ENCODE measurements around the gene SLC29A4.

SLC29A4 gene

DNA sequence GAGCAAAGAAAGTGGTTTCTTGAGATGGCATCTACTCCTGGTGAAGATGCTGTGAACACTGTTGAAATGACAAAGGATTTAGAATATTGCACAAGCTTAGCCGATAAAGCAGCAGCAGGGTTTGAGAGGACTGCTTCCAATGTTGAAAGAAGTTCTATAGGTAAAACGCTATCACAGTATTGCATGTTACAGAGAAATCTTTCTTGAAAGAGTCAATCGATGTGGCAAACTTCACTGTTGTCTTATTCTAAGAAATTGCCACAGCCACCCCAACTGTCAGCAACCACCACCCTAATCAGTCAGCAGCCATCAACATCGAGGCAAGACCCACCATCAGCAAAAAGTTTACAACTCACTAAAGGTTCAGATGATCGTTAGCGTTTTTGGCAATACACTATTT, 59.9 kb downstream of the SLC29A4 start (continued):
- TF ChIP-seq, protein P1, sequence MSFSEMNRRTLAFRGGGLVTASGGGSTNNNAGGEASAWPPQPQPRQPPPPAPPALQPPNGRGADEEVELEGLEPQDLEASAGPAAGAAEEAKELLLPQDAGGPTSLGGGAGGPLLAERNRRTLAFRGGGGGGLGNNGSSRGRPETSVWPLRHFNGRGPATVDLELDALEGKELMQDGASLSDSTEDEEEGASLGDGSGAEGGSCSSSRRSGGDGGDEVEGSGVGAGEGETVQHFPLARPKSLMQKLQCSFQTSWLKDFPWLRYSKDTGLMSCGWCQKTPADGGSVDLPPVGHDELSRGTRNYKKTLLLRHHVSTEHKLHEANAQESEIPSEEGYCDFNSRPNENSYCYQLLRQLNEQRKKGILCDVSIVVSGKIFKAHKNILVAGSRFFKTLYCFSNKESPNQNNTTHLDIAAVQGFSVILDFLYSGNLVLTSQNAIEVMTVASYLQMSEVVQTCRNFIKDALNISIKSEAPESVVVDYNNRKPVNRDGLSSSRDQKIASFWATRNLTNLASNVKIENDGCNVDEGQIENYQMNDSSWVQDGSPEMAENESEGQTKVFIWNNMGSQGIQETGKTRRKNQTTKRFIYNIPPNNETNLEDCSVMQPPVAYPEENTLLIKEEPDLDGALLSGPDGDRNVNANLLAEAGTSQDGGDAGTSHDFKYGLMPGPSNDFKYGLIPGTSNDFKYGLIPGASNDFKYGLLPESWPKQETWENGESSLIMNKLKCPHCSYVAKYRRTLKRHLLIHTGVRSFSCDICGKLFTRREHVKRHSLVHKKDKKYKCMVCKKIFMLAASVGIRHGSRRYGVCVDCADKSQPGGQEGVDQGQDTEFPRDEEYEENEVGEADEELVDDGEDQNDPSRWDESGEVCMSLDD (tag by site-specific recombination; IDR thresholded peaks at IDR 0.05): no peak
- no peak for TF ChIP-seq ZNF341 (tag by site-specific recombination; IDR thresholded peaks at IDR 0.05; ENCODE audit: low read depth)
- no peak for TF ChIP-seq ZNF394 (tag by site-specific recombination; IDR thresholded peaks at IDR 0.05; ENCODE audit: borderline replicate concordance)

DNA sequence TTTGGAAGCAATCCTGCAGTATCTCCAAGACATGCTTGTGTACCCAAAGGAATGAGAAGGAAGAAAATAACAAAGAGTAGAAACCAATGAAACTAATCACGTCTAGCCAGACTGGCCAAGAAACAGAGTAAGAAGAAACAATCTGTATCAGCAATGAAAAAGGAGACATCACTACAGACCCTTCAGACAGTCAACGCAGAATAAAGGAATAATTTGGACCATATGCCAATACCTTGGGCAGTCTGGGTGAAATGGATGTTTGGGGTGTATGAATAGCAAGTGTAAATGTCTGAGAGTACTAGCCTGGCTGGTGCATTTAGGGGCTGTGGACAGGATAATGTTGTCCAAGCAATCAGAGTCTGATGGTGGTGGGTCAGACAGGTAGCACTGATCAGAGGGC, 61.1 kb downstream of the SLC29A4 start:
- Histone ChIP-seq H3K36me3 (ENCODE audit: control insufficient read depth in 2 of 2, insufficient read depth in 1 of 2, low read length in 2 of 2) (peaks cover 35 to 42% of the 10 kb centered on the region in 2 experiments; a peak in 2 of 3 replicates), H3K27ac (ENCODE audit: extremely low read depth, low read depth, low read length) (no peak overlapping the region), H3K4me3 (ENCODE audit: low read depth, low read length) (no peak overlapping the region), H3K4me1 (ENCODE audit: control insufficient read depth, insufficient read depth, low read length) (no peaks in the 10 kb centered on the region), H3K9me3 (ENCODE audit: control insufficient read depth, insufficient read depth, low read depth, low read length) (no peaks in the 10 kb centered on the region)
- ChIA-PET POLR2A (no interaction called here), CTCF (interaction anchor here (0.7 kb wide), 1 partner anchor 135 kb away, joined by 7 read pairs; no protein-coding TSS in a partner anchor)
- TF ChIP-seq ZBTB20 (tag by site-specific recombination; IDR thresholded peaks at IDR 0.05): no peak
- TF ChIP-seq, protein P2, sequence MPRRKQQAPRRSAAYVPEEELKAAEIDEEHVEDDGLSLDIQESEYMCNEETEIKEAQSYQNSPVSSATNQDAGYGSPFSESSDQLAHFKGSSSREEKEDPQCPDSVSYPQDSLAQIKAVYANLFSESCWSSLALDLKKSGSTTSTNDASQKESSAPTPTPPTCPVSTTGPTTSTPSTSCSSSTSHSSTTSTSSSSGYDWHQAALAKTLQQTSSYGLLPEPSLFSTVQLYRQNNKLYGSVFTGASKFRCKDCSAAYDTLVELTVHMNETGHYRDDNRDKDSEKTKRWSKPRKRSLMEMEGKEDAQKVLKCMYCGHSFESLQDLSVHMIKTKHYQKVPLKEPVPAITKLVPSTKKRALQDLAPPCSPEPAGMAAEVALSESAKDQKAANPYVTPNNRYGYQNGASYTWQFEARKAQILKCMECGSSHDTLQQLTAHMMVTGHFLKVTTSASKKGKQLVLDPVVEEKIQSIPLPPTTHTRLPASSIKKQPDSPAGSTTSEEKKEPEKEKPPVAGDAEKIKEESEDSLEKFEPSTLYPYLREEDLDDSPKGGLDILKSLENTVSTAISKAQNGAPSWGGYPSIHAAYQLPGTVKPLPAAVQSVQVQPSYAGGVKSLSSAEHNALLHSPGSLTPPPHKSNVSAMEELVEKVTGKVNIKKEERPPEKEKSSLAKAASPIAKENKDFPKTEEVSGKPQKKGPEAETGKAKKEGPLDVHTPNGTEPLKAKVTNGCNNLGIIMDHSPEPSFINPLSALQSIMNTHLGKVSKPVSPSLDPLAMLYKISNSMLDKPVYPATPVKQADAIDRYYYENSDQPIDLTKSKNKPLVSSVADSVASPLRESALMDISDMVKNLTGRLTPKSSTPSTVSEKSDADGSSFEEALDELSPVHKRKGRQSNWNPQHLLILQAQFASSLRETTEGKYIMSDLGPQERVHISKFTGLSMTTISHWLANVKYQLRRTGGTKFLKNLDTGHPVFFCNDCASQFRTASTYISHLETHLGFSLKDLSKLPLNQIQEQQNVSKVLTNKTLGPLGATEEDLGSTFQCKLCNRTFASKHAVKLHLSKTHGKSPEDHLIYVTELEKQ (tag by site-specific recombination; IDR thresholded peaks at IDR 0.05; ENCODE audit: borderline replicate concordance): no peak
- no peak for TF ChIP-seq SCRT2 (tag by site-specific recombination; IDR thresholded peaks at IDR 0.05)
- TF ChIP-seq, protein P3, sequence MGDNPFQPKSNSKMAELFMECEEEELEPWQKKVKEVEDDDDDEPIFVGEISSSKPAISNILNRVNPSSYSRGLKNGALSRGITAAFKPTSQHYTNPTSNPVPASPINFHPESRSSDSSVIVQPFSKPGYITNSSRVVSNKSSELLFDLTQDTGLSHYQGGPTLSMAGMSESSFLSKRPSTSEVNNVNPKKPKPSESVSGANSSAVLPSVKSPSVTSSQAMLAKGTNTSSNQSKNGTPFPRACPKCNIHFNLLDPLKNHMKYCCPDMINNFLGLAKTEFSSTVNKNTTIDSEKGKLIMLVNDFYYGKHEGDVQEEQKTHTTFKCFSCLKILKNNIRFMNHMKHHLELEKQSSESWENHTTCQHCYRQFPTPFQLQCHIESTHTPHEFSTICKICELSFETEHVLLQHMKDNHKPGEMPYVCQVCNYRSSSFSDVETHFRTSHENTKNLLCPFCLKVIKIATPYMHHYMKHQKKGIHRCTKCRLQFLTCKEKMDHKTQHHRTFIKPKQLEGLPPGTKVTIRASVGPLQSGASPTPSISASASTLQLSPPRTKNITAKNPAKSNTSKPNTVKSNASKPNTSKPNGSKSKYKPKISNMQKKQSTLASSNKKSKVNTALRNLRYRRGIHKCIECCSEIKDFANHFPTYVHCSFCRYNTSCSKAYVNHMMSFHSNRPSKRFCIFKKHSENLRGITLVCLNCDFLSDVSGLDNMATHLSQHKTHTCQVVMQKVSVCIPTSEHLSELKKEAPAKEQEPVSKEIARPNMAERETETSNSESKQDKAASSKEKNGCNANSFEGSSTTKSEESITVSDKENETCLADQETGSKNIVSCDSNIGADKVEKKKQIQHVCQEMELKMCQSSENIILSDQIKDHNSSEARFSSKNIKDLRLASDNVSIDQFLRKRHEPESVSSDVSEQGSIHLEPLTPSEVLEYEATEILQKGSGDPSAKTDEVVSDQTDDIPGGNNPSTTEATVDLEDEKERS (tag by site-specific recombination; IDR thresholded peaks at IDR 0.05): 0 out of 2 replicates have a peak, but pooled peaks have one; percentile 55
- peak; percentile 75 for TF ChIP-seq SETDB1 (IDR thresholded peaks at IDR 0.05; ENCODE audit: insufficient read length, low read length)

DNA sequence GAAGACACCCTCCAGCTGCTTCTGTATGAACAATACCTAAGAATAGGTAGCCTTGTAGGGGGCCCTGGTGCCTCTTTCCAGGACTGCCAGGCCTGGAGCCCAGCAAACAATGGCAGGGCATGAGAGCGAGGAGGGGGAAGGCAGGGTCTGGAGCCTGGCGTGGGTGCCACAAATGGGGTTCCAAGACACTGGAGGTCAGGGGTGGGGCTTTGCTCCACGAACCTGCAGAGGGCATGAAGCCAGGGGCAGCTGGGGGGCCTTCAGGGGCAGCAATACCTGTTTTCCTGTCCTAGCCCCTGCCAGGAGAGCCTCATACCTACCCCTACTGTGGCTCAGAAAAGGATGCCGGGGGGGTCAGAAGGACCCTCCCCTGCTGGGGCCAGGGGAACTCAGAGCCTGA, 61.6 kb downstream of the SLC29A4 start:
- Histone ChIP-seq H3K9me3 (ENCODE audit: control insufficient read depth, insufficient read depth, low read depth, low read length) (no peaks in the 10 kb centered on the region), H3K36me3 (ENCODE audit: control insufficient read depth in 2 of 2, insufficient read depth in 1 of 2, low read length in 2 of 2) (peaks cover 32 to 42% of the 10 kb centered on the region in 2 experiments; a peak in 2 of 3 replicates), H3K4me1 (ENCODE audit: control insufficient read depth, insufficient read depth, low read length) (no peaks in the 10 kb centered on the region), H3K27ac (ENCODE audit: extremely low read depth, low read depth, low read length) (no peak overlapping the region), H3K4me3 (ENCODE audit: low read depth, low read length) (no peak overlapping the region)
- TF ChIP-seq BCL11B (tag by site-specific recombination; IDR thresholded peaks at IDR 0.05; ENCODE audit: low read depth): no peak
- TF ChIP-seq ZNF677 (tag by site-specific recombination; IDR thresholded peaks at IDR 0.05): no peak
- TF ChIP-seq SALL2 (tag by site-specific recombination; IDR thresholded peaks at IDR 0.05; ENCODE audit: borderline replicate concordance): no peak
- TF ChIP-seq ZNF791 (tag by site-specific recombination; IDR thresholded peaks at IDR 0.05): no peak
- TF ChIP-seq, protein P4, sequence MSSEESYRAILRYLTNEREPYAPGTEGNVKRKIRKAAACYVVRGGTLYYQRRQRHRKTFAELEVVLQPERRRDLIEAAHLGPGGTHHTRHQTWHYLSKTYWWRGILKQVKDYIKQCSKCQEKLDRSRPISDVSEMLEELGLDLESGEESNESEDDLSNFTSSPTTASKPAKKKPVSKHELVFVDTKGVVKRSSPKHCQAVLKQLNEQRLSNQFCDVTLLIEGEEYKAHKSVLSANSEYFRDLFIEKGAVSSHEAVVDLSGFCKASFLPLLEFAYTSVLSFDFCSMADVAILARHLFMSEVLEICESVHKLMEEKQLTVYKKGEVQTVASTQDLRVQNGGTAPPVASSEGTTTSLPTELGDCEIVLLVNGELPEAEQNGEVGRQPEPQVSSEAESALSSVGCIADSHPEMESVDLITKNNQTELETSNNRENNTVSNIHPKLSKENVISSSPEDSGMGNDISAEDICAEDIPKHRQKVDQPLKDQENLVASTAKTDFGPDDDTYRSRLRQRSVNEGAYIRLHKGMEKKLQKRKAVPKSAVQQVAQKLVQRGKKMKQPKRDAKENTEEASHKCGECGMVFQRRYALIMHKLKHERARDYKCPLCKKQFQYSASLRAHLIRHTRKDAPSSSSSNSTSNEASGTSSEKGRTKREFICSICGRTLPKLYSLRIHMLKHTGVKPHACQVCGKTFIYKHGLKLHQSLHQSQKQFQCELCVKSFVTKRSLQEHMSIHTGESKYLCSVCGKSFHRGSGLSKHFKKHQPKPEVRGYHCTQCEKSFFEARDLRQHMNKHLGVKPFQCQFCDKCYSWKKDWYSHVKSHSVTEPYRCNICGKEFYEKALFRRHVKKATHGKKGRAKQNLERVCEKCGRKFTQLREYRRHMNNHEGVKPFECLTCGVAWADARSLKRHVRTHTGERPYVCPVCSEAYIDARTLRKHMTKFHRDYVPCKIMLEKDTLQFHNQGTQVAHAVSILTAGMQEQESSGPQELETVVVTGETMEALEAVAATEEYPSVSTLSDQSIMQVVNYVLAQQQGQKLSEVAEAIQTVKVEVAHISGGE (tag by site-specific recombination; conservative IDR thresholded peaks at IDR 0.05; ENCODE audit: low read depth): no peak
- TF ChIP-seq, protein P5, sequence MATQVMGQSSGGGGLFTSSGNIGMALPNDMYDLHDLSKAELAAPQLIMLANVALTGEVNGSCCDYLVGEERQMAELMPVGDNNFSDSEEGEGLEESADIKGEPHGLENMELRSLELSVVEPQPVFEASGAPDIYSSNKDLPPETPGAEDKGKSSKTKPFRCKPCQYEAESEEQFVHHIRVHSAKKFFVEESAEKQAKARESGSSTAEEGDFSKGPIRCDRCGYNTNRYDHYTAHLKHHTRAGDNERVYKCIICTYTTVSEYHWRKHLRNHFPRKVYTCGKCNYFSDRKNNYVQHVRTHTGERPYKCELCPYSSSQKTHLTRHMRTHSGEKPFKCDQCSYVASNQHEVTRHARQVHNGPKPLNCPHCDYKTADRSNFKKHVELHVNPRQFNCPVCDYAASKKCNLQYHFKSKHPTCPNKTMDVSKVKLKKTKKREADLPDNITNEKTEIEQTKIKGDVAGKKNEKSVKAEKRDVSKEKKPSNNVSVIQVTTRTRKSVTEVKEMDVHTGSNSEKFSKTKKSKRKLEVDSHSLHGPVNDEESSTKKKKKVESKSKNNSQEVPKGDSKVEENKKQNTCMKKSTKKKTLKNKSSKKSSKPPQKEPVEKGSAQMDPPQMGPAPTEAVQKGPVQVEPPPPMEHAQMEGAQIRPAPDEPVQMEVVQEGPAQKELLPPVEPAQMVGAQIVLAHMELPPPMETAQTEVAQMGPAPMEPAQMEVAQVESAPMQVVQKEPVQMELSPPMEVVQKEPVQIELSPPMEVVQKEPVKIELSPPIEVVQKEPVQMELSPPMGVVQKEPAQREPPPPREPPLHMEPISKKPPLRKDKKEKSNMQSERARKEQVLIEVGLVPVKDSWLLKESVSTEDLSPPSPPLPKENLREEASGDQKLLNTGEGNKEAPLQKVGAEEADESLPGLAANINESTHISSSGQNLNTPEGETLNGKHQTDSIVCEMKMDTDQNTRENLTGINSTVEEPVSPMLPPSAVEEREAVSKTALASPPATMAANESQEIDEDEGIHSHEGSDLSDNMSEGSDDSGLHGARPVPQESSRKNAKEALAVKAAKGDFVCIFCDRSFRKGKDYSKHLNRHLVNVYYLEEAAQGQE (tag by site-specific recombination; IDR thresholded peaks at IDR 0.05): no peak
- ChIA-PET POLR2A (no interaction called here), CTCF (interaction anchor here (0.7 kb wide), 1 partner anchor 136 kb away, joined by 7 read pairs; no protein-coding TSS in a partner anchor)
